Pancreas (tissue), 10 donors: Measurements from ENCODE around the gene FANCL. TPM values are rescaled to one million over a fixed set of nuclear protein-coding genes. Genes with fewer than 3 reads are reported as not detected.
A peak's percentile ranks its signal among the peaks of the same experiment; 100 is the strongest.

Experiments
- ATAC-seq, 4 donors: fragments of 200-7000 bp; cut with Tn5 transposase; one replicate each; pipeline versions ENCODE4 v1.8.0 to v1.9.1; 2020; ENCODE audit warnings: mild to moderate bottlenecking in 4 of 4, moderate library complexity in 4 of 4
- DNase-seq, 6 donors: peaks; one replicate each; pipeline ENCODE4 v3.0.0-alpha.2; 2020
- FAIRE-seq: peaks from 2 replicates; lab custom pipeline; 2012; peaks lifted over from hg19 to GRCh38; lab: Jason Lieb, UNC
- H3K27ac ChIP-seq, 4 donors: fragments of 200-600 bp; sonication (generic); 1 replicate in 3 of 4; 2 replicates in 1 of 4; pipeline versions ENCODE4 v1.5.0 to v1.8.0; 2020
- H3K27me3 ChIP-seq, 4 donors: fragments of 200-600 bp; one replicate each; pipeline ENCODE4 v1.8.0; 2021
- H3K36me3 ChIP-seq, 3 donors: fragments of 200-600 bp; sonication (generic) in 1 of 3; one replicate each; pipeline versions ENCODE4 v1.5.0 to v1.8.0; 2020 to 2021
- H3K4me1 ChIP-seq, 3 donors: fragments of 200-600 bp; one replicate each; pipeline ENCODE4 v1.8.0; 2021
- H3K4me3 ChIP-seq, 4 donors: fragments of 200-600 bp; sonication (generic) in 2 of 4; one replicate each; pipeline versions ENCODE4 v1.5.0 to v1.8.0; 2020 to 2021
- H3K9me3 ChIP-seq, 4 donors: fragments of 200-600 bp; one replicate each; pipeline ENCODE4 v1.8.0; 2021
- WGBS, 2 donors: extraction: QIAGEN DNeasy Blood & Tissue Kit; methylation state at CpG; one replicate each; pipeline ENCODE4 v1.1.7; 2013; 5-methylcytosine and 5-hydroxymethylcytosine counted together
- intact Hi-C, 3 donors: fragments of 100-400 bp; cut with DNase I; formaldehyde crosslinking; loops; one replicate each; pipeline versions ENCODE4 v1.11.1 to v1.14.2; 2022
- polyA plus RNA-seq, 2 donors: library from polyadenylated mRNA; stranded (reverse); fragments of 200-250 nt; gene quantifications; one replicate each; pipeline ENCODE4 v1.2.3, GENCODE V29; 2013
- total RNA-seq, 6 donors: library from RNA; stranded (reverse); fragmentation: NEBNext Ultra II Directional in 4 of 6; extraction: Animal tissue kit (Norgen Biotek cat#: 25700) in 4 of 6; gene quantifications; one replicate each; pipeline versions ENCODE4 v1.2.1 to v1.2.4, GENCODE V29; 2021 to 2023
- TF ChIP-seq, protein P1 (sequence below), 4 donors: fragments of 200-600 bp; sonication (generic) in 3 of 4; IDR thresholded peaks; one replicate each; pipeline versions ENCODE4 v1.5.0 to v1.8.0; 2021; ENCODE audit warnings: antibody characterized with exemption in 4 of 4
- donor health status: healthy with polysubstance abuse.
- donor health status: DM: no; HTN: no; CAD: no; lungs with moderate emphysema.
- donor health status: DM: no; HTN: no; CAD: no.
- donor health status: control.
- donor health status: control.
- donor health status: Bipolar disorder and iron deficiency.
- donor health status: DM: yes; HTN: yes; CAD: no.
- donor health status: DM: no; HTN: no; CAD: no.
- donor health status: DM: no; HTN: no; CAD: no.
- donor health status: DM: yes; HTN: yes; CAD: no.

Gene FANCL
- total and polyA plus RNA-seq, 8 donors, result 9.0 to 25.8 (median 12.6) TPM

DNA sequence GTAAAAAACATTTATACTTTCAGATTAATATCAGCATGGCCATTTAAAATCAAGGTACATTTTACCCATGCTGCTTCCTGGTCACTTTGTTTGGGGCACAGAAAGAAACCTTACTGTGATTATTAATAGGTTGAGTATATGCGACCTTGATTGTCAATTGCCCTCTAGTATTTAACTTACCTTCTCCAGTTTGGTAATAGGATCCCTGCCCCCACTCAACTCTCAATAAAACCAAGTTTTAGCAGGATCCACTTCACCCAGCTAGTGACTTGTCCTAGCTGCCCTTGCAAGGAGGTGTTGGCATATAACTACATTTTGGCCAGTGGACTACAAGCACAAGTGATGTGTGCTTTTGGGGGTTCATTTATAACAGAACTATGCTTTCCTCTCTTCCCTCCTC, 34.3 kb downstream of the FANCL start:
- intact Hi-C loops, result no loop called here
- DNase-seq (no peak), FAIRE-seq (no peak), ATAC-seq (no peak)
- 84 to 89% methylated on average over 1 of the region's 1 CpG for WGBS, 2 donors
- H3K9me3 ChIP-seq, result no peaks in the 10 kb centered on the region
- no peak overlapping the region for H3K4me3 ChIP-seq
- no peak overlapping the region for H3K27ac ChIP-seq
- TF ChIP-seq, protein P1, sequence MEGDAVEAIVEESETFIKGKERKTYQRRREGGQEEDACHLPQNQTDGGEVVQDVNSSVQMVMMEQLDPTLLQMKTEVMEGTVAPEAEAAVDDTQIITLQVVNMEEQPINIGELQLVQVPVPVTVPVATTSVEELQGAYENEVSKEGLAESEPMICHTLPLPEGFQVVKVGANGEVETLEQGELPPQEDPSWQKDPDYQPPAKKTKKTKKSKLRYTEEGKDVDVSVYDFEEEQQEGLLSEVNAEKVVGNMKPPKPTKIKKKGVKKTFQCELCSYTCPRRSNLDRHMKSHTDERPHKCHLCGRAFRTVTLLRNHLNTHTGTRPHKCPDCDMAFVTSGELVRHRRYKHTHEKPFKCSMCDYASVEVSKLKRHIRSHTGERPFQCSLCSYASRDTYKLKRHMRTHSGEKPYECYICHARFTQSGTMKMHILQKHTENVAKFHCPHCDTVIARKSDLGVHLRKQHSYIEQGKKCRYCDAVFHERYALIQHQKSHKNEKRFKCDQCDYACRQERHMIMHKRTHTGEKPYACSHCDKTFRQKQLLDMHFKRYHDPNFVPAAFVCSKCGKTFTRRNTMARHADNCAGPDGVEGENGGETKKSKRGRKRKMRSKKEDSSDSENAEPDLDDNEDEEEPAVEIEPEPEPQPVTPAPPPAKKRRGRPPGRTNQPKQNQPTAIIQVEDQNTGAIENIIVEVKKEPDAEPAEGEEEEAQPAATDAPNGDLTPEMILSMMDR (IDR thresholded peaks at IDR 0.05), result no peak
- H3K27me3 ChIP-seq, result no peaks in the 10 kb centered on the region
- H3K4me1 ChIP-seq, result peaks cover 6 to 21% (median 10%) of the 10 kb centered on the region in 3 donors
- no peaks in the 10 kb centered on the region for H3K36me3 ChIP-seq

DNA sequence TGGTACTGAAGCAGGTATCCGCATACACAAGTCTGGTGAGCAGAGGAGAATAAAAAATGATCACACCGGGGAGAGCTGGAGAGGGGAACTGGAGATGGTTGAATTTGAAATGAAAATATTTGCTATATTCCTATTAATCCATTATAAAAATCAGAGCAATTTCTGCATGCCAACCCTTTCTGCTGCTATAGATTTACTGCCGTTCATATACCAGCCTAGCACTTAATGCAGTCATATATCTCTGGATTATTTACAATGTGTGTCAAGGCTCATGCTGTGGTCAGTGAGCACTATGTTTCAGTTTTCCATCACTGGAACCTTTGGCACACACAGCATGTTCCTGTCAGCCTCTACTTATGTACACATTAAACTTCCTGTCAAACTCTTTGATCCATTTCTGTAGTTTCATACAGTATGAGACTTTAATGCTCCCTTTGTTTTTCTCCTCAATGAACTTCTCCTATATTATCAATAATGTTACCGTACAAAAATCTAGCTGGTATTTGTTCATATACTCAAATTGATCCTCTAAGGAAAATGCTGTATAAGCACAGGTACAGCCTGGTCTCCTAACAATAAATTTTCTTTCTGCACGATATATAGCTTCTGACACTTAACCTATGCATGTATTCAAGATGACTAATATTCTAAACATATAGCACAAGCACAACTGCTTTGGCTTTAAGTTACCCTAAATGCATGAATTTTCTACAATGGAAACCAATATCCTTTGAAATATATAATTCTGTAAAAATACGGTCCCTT, 36.7 kb downstream of the FANCL start:
- TF ChIP-seq, protein P1 (IDR thresholded peaks at IDR 0.05), result no peak
- FAIRE-seq (no peak), ATAC-seq (peak in 3 of 4 donors; percentile 69 to 77 (median 69)), DNase-seq (no peak)
- intact Hi-C loops, result no loop called here
- H3K27ac ChIP-seq, result no peak overlapping the region
- H3K4me3 ChIP-seq, result no peak overlapping the region
- 58 to 64% methylated on average over 6 of the region's 6 CpGs for WGBS, 2 donors
- no peaks in the 10 kb centered on the region for H3K9me3 ChIP-seq
- no peaks in the 10 kb centered on the region for H3K27me3 ChIP-seq
- peaks cover 8 to 28% (median 25%) of the 10 kb centered on the region in 3 donors for H3K4me1 ChIP-seq
- H3K36me3 ChIP-seq, result no peaks in the 10 kb centered on the region

DNA sequence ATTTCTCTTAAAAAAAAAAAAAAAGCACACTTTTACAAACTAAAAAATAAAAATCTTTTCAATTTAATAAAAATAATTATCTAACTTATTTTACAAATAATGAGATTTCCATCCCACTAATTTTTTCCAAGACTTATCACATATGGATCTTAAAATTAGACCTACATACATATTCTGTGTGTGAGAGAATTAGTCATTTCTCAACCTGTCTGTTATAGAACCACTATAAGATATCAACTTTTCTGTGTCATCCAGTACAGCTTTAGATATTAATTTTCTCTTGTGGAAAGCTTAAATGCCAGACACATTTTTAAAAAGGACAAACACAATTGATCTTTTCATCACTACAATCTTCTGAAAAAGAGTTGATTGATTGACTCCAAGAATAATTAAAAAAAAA, 38.1 kb downstream of the FANCL start:
- DNase-seq (no peak), FAIRE-seq (no peak), ATAC-seq (no peak)
- TF ChIP-seq, protein P1 (IDR thresholded peaks at IDR 0.05), result no peak
- Histone ChIP-seq H3K4me1 (peaks cover 8 to 28% (median 25%) of the 10 kb centered on the region in 3 donors), H3K27ac (no peak overlapping the region), H3K36me3 (no peaks in the 10 kb centered on the region), H3K9me3 (no peaks in the 10 kb centered on the region), H3K27me3 (no peaks in the 10 kb centered on the region), H3K4me3 (no peak overlapping the region)
- intact Hi-C loops, result no loop called here

DNA sequence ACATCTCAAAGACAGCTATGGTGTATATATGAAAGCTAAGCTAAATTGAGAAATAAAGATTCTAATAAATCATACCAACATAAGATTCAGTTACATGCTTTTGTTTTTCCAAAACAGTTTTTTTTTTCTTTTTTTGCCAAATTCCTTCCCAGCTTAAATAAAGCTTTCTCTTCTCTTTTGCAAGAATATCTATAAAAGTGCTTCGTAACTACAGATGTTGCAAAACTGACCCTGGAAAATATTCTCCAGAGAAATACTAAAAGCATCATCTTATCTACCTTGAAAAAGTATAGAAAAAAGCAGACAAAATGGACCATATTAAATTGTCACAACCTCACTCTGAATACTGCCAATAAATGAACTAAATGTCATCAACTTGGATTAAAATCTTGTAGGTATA, 38.7 kb downstream of the FANCL start:
- Histone ChIP-seq H3K27me3 (no peaks in the 10 kb centered on the region), H3K36me3 (no peaks in the 10 kb centered on the region), H3K4me1 (peaks cover 8 to 28% (median 25%) of the 10 kb centered on the region in 3 donors), H3K9me3 (no peaks in the 10 kb centered on the region), H3K27ac (no peak overlapping the region), H3K4me3 (no peak overlapping the region)
- DNase-seq (no peak), ATAC-seq (no peak), FAIRE-seq (no peak)
- intact Hi-C loops, result no loop called here
- TF ChIP-seq, protein P1 (IDR thresholded peaks at IDR 0.05), result no peak
- 69 to 70% methylated on average over 1 of the region's 1 CpG for WGBS, 2 donors

DNA sequence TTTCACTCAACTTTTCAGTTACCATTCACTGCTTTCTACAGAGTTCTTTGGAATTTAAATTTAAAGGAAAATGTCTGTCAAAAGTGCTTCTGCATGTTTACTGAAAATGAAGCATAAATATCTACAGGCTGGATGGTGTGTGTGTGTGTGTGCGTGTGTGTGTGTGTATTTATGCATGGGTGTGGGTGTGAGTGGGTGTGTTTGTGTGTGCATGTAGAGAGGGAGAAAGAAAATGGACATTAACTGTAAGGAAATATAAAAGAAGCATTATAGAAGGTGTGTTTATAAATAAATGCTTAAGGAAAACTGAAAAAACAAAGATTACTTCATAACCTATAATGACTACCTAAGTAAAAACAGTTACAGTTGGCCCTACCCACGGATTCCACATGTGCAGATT, 43.2 kb downstream of the FANCL start:
- no peak for DNase-seq
- Histone ChIP-seq H3K4me1 (peaks cover 8 to 25% (median 17%) of the 10 kb centered on the region in 3 donors), H3K27me3 (no peaks in the 10 kb centered on the region), H3K4me3 (no peak overlapping the region), H3K27ac (no peak overlapping the region), H3K36me3 (no peaks in the 10 kb centered on the region), H3K9me3 (no peaks in the 10 kb centered on the region)
- intact Hi-C loops, result no loop called here
- ATAC-seq, result no peak
- 93 to 96% methylated on average over 2 of the region's 2 CpGs for WGBS, 2 donors
- FAIRE-seq, result no peak
- TF ChIP-seq, protein P1 (IDR thresholded peaks at IDR 0.05), result no peak
